HUES6 (cell line): ENCODE results near the gene VSX1.

Source experiments
- H3K27ac ChIP-seq: 2 replicates; pipeline ENCODE4 v1.7.0; 2013; ENCODE audit warnings: low read depth, mild to moderate bottlenecking, low read length, inconsistent platforms
- H3K27me3 ChIP-seq: 2 replicates; pipeline ENCODE4 v1.6.1; 2013; ENCODE audit warnings: low read length; ENCODE audit not compliant: control insufficient read depth, insufficient read depth
- H3K36me3 ChIP-seq: 2 replicates; pipeline ENCODE4 v1.6.1; 2013; ENCODE audit warnings: low read length; ENCODE audit not compliant: control insufficient read depth, insufficient read depth
- H3K4me1 ChIP-seq: 2 replicates; pipeline ENCODE4 v1.6.1; 2013; ENCODE audit warnings: low read length; ENCODE audit not compliant: control insufficient read depth, insufficient read depth
- H3K4me3 ChIP-seq: 2 replicates; pipeline ENCODE4 v1.5.1; 2013; ENCODE audit warnings: low read depth, low read length
- H3K9ac ChIP-seq: one replicate; pipeline ENCODE4 v1.6.1; 2013; ENCODE audit warnings: mild to moderate bottlenecking, low read length
- H3K9me3 ChIP-seq: 2 replicates; pipeline ENCODE4 v1.6.1; 2013; ENCODE audit warnings: low read depth, low read length; ENCODE audit not compliant: control insufficient read depth, insufficient read depth

VSX1 gene

GRCh38 chr20:25064561-25065071, 17.3 kb downstream of the VSX1 start:
- Histone ChIP-seq H3K27ac (no peak overlapping the region), H3K4me1 (no peaks in the 10 kb centered on the region), H3K36me3 (no peaks in the 10 kb centered on the region), H3K4me3 (no peak overlapping the region), H3K9ac (no peak overlapping the region), H3K9me3 (no peaks in the 10 kb centered on the region), H3K27me3 (peaks cover 82% of the 10 kb centered on the region)

- Histone ChIP-seq H3K4me3 (no peak overlapping the region), H3K27me3 (peaks cover 85% of the 10 kb centered on the region), H3K36me3 (no peaks in the 10 kb centered on the region), H3K9ac (no peak overlapping the region), H3K9me3 (no peaks in the 10 kb centered on the region), H3K27ac (no peak overlapping the region), H3K4me1 (no peaks in the 10 kb centered on the region)
Measured at GRCh38 chr20:25063981-25064380, 18.0 kb downstream of the VSX1 start.

- peaks cover 89% of the 10 kb centered on the region for H3K27me3 ChIP-seq
- H3K36me3 ChIP-seq = no peaks in the 10 kb centered on the region
- H3K4me1 ChIP-seq = peaks cover 2% of the 10 kb centered on the region
- H3K9ac ChIP-seq = no peak overlapping the region
- H3K9me3 ChIP-seq = no peaks in the 10 kb centered on the region
- H3K4me3 ChIP-seq = no peak overlapping the region
- no peak overlapping the region for H3K27ac ChIP-seq
Measured at GRCh38 chr20:25063546-25063945, 18.4 kb downstream of the VSX1 start.

- H3K9ac ChIP-seq = no peak overlapping the region
- H3K27me3 ChIP-seq = peaks cover 90% of the 10 kb centered on the region
Measured at GRCh38 chr20:25062841-25063240, 19.1 kb downstream of the VSX1 start.

GRCh38 chr20:25061821-25062530, 20.0 kb downstream of the VSX1 start:
- H3K4me3 ChIP-seq = no peak overlapping the region

More at GRCh38 chr20:25062841-25063240, 19.1 kb downstream of the VSX1 start:
- H3K27ac ChIP-seq = no peak overlapping the region
- no peaks in the 10 kb centered on the region for H3K36me3 ChIP-seq
- H3K4me1 ChIP-seq = peaks cover 6% of the 10 kb centered on the region
- H3K4me3 ChIP-seq = no peak overlapping the region
- H3K9me3 ChIP-seq = no peaks in the 10 kb centered on the region

GRCh38 chr20:25061103-25061799, 20.7 kb downstream of the VSX1 start:
- no peaks in the 10 kb centered on the region for H3K36me3 ChIP-seq
- no peak overlapping the region for H3K4me3 ChIP-seq
- H3K4me1 ChIP-seq = peaks cover 6% of the 10 kb centered on the region
- H3K9me3 ChIP-seq = no peaks in the 10 kb centered on the region
- no peak overlapping the region for H3K9ac ChIP-seq
- peaks cover 99% of the 10 kb centered on the region for H3K27me3 ChIP-seq
- H3K27ac ChIP-seq = no peak overlapping the region

More at GRCh38 chr20:25061821-25062530, 20.0 kb downstream of the VSX1 start:
- Histone ChIP-seq H3K27ac (no peak overlapping the region), H3K9ac (no peak overlapping the region), H3K4me1 (peaks cover 6% of the 10 kb centered on the region), H3K36me3 (no peaks in the 10 kb centered on the region), H3K9me3 (no peaks in the 10 kb centered on the region), H3K27me3 (peaks cover 94% of the 10 kb centered on the region)

- no peak overlapping the region for H3K27ac ChIP-seq
- H3K9ac ChIP-seq = no peak overlapping the region
- peaks cover 6% of the 10 kb centered on the region for H3K4me1 ChIP-seq
- no peaks in the 10 kb centered on the region for H3K36me3 ChIP-seq
- no peaks in the 10 kb centered on the region for H3K9me3 ChIP-seq
- H3K4me3 ChIP-seq = no peak overlapping the region
- H3K27me3 ChIP-seq = peaks cover 100% of the 10 kb centered on the region
Measured at GRCh38 chr20:25059866-25060465, 22.0 kb downstream of the VSX1 start.

- Histone ChIP-seq H3K4me1 (peaks cover 6% of the 10 kb centered on the region), H3K9me3 (no peaks in the 10 kb centered on the region), H3K9ac (no peak overlapping the region), H3K27me3 (peaks cover 100% of the 10 kb centered on the region), H3K36me3 (no peaks in the 10 kb centered on the region), H3K4me3 (peak overlapping the region; percentile 67; the same call in 1 of the 2 replicates), H3K27ac (no peak overlapping the region)
Measured at GRCh38 chr20:25058847-25059810, 22.8 kb downstream of the VSX1 start.

GRCh38 chr20:25058051-25058846, 23.7 kb downstream of the VSX1 start, which contains the start of gene ACSS1:
ACSS1 (minus strand) TSS chr20:25058139; CDS start chr20:25058102, 37 bp downstream.
- peaks cover 6% of the 10 kb centered on the region for H3K4me1 ChIP-seq
- H3K27me3 ChIP-seq = peaks cover 100% of the 10 kb centered on the region
- H3K27ac ChIP-seq = no peak within 1 kb of the TSS

More at GRCh38 chr20:25058051-25058846, 23.7 kb downstream of the VSX1 start, which contains the start of gene ACSS1:
- H3K9ac ChIP-seq = no peak within 1 kb of the TSS
- no peaks in the 10 kb centered on the region for H3K9me3 ChIP-seq
- no peaks in the 10 kb centered on the region for H3K36me3 ChIP-seq
- peak within 1 kb of the TSS; percentile 67 for H3K4me3 ChIP-seq
